ENCODE results near the gene ARSH. TPM values are rescaled to one million over a fixed set of nuclear protein-coding genes. Genes with fewer than 3 reads are reported as not detected.

The ARSH gene
- total RNA-seq (2021; ENCODE audit: unreplicated experiment) (not detected), Bru-seq, nascent RNA (not detected), BruChase-seq, experiment 1, labeled RNA remaining after a 6-hour chase (not detected), BruChase-seq, experiment 2, labeled RNA remaining after a 2-hour chase (not detected)
- polyA plus RNA-seq (2012) = 0.02 TPM in 1 of 2 replicates, not detected in the other
- long read RNA-seq = 0 reads

- DNase-seq (ENCODE audit: low read depth, low spot score) = no peak
- no peaks in the 10 kb centered on the region for H4K20me1 ChIP-seq (ENCODE audit: insufficient read depth)
- no peak within 1 kb of the TSS for H3K4me3 ChIP-seq (replicated peaks in 1 of 2; ENCODE audit: low read depth in 1 of 2, low read length in 2 of 2)
- intact Hi-C loops (cut with micrococcal nuclease) = no loop called here
- no peaks in the 10 kb centered on the region for H3K9me2 ChIP-seq (ENCODE audit: insufficient read depth)
- no TSS peak for BruUV-seq (replicated peaks)
- no peaks in the 10 kb centered on the region for H3K27me3 ChIP-seq (ENCODE audit: insufficient read depth, low read length)
- H3K9ac ChIP-seq (ENCODE audit: low read length) = no peak within 1 kb of the TSS
- no peaks in the 10 kb centered on the region; a peak in 1 of 4 replicates for H3K9me3 ChIP-seq (ENCODE audit: control insufficient read depth in 1 of 2, insufficient read depth in 1 of 2, low read depth in 1 of 2, low read length in 2 of 2)
- TF ChIP-seq CEBPB (IDR thresholded peaks at IDR 0.05; ENCODE audit: low read depth) (no peak), JUND (IDR thresholded peaks at IDR 0.05) (no peak), CTCF (IDR thresholded peaks at IDR 0.05 in 2 of 3, conservative IDR thresholded peaks at IDR 0.05 in 1 of 3; ENCODE audit: borderline replicate concordance in 1 of 3, insufficient read depth in 1 of 3, low read depth in 2 of 3, low read length in 2 of 3) (no peak), ZBTB33 (IDR thresholded peaks at IDR 0.05; ENCODE audit: extremely low read depth, insufficient replicate concordance, low read length) (no peak), TCF7L2 (IDR thresholded peaks at IDR 0.05; ENCODE audit: borderline replicate concordance, extremely low read depth, insufficient read depth, insufficient read length) (no peak), EZH2phosphoT487 (IDR thresholded peaks at IDR 0.05; ENCODE audit: borderline replicate concordance) (no peak), EZH2 (IDR thresholded peaks at IDR 0.05) (no peak), SIN3A (IDR thresholded peaks at IDR 0.05; ENCODE audit: low read depth) (no peak), RAD21 (IDR thresholded peaks at IDR 0.05; ENCODE audit: low read depth) (no peak), ZFX (IDR thresholded peaks at IDR 0.05) (no peak), ZNF274 (IDR thresholded peaks at IDR 0.05; ENCODE audit: low read depth, low read length) (no peak), SRF (IDR thresholded peaks at IDR 0.05; ENCODE audit: low read depth) (no peak), CBX3 (IDR thresholded peaks at IDR 0.05; ENCODE audit: low read depth) (no peak), POLR2A (IDR thresholded peaks at IDR 0.05; ENCODE audit: borderline replicate concordance, extremely low read depth, insufficient read depth, insufficient read length) (no peak), FOSL1 (IDR thresholded peaks at IDR 0.05; ENCODE audit: low read depth) (no peak)
- H3K79me2 ChIP-seq (ENCODE audit: insufficient read depth, low read length) = no peaks in the 10 kb centered on the region
- H2AFZ ChIP-seq (ENCODE audit: low read depth, low read length, poor library complexity, severe bottlenecking) = no peak within 1 kb of the TSS
- POLR2A ChIA-PET = no interaction called here
- H3K36me3 ChIP-seq (ENCODE audit: control insufficient read depth in 1 of 2, insufficient read depth in 2 of 2, low read length in 2 of 2) = no peaks in the 10 kb centered on the region
- H3K4me1 ChIP-seq (ENCODE audit: control insufficient read depth in 1 of 2, insufficient read depth in 2 of 2, low read length in 2 of 2) = no peaks in the 10 kb centered on the region
- no peak within 1 kb of the TSS for H3K4me2 ChIP-seq (ENCODE audit: low read length)
- CTCF ChIA-PET = no interaction called here
- no peak for ATAC-seq
- H3K27ac ChIP-seq (ENCODE audit: low read depth, low read length) = no peak within 1 kb of the TSS
- RAD21 ChIA-PET (ENCODE audit: low non-redundant PET in 1 of 2, low total read pairs in 2 of 2, uncharacterized antibody in 2 of 2, unreplicated experiment in 2 of 2) = no interaction called here
Measured at GRCh38 chrX:3006495-3006894, at the start of gene ARSH. TSS of gene ARSH (plus strand) at chrX:3006546. CDS start at chrX:3006613, 67 bp downstream.
